ENCODE data around the gene FIBIN. TPM values are rescaled to one million over a fixed set of nuclear protein-coding genes. Genes with fewer than 3 reads are reported as not detected.

The FIBIN gene
- total and polyA plus RNA-seq, 4 donors, result 56.3 to 169 (median 75.4) TPM

DNA sequence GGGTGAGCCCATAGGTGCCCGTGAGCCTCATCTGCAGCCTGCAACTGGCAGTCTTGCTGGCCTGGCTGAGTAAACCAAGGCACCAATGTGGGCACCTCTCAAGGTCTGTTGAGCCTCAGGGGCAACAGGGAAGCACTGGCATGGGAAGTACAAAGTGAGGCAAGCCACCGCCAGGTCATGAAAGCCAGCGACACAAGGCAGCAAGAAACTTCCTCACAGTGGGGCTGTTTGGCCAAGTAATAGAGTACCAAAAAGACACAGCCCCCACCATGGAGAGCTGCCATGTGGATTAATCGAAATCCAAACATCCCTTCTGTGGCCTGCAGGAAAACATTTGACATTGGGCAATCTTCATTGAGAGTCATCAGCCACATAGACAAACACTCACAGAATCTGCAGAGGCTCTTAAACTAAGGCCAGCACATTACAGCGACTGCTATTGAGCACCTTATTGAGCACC, 43.6 kb upstream of the FIBIN start:
- WGBS, 2 donors, result 86 to 88% methylated on average over 5 of the region's 5 CpGs
- intact Hi-C loops (cut with DNase I), result loop anchor here in 1 of 2 donors (5.0 kb wide), 1 partner anchor 42 kb away; the partner anchor contains the start of gene FIBIN
- ATAC-seq (ENCODE audit: low FRiP score) (no peak), DNase-seq (peak in 1 of 2 donors; percentile 39)
- Histone ChIP-seq H3K36me3 (ENCODE audit: control insufficient read depth in 1 of 2, insufficient read depth in 2 of 2, low read length in 1 of 2) (no peaks in the 10 kb centered on the region), H3K4me1 (ENCODE audit: control insufficient read depth in 1 of 2, insufficient read depth in 2 of 2, low read length in 2 of 2) (peaks cover 2 to 9% of the 10 kb centered on the region in 2 donors), H3K4me3 (ENCODE audit: low read length in 2 of 2) (no peak overlapping the region), H3K27me3 (ENCODE audit: control insufficient read depth in 1 of 2, insufficient read depth in 2 of 2, low read length in 1 of 2) (no peaks in the 10 kb centered on the region), H3K27ac (ENCODE audit: low read depth in 1 of 2, low read length in 2 of 2) (no peak overlapping the region), H3K9me3 (ENCODE audit: control insufficient read depth, low read length) (no peaks in the 10 kb centered on the region)

- Histone ChIP-seq H3K27ac (ENCODE audit: low read depth in 1 of 2, low read length in 2 of 2) (peak overlapping the region in 1 of 2 donors; percentile 21), H3K4me3 (ENCODE audit: low read length in 2 of 2) (no peak overlapping the region), H3K4me1 (ENCODE audit: control insufficient read depth in 1 of 2, insufficient read depth in 2 of 2, low read length in 2 of 2) (peaks cover 2 to 9% of the 10 kb centered on the region in 2 donors), H3K27me3 (ENCODE audit: control insufficient read depth in 1 of 2, insufficient read depth in 2 of 2, low read length in 1 of 2) (no peaks in the 10 kb centered on the region), H3K9me3 (ENCODE audit: control insufficient read depth, low read length) (no peaks in the 10 kb centered on the region), H3K36me3 (ENCODE audit: control insufficient read depth in 1 of 2, insufficient read depth in 2 of 2, low read length in 1 of 2) (no peaks in the 10 kb centered on the region)
- DNase-seq (no peak), ATAC-seq (ENCODE audit: low FRiP score) (no peak)
- intact Hi-C loops (cut with DNase I), result loop anchor here in 1 of 2 donors (5.0 kb wide), 1 partner anchor 40 kb away; the partner anchor contains the start of gene FIBIN
- 50 to 51% methylated on average over 6 of the region's 6 CpGs for WGBS, 2 donors
Measured at GRCh38 chr11:26951809-26952515, 42.0 kb upstream of the FIBIN start.

- peaks cover 0 to 9% of the 10 kb centered on the region in 2 donors for H3K4me1 ChIP-seq (ENCODE audit: control insufficient read depth in 1 of 2, insufficient read depth in 2 of 2, low read length in 2 of 2)
- DNase-seq (no peak), ATAC-seq (ENCODE audit: low FRiP score) (no peak)
- peaks cover under 1% of the 10 kb centered on the region for H3K9me3 ChIP-seq (ENCODE audit: control insufficient read depth, low read length)
- peak overlapping the region; percentile 63 to 68 for H3K27ac ChIP-seq (ENCODE audit: low read depth in 1 of 2, low read length in 2 of 2)
- WGBS, 2 donors, result 25 to 31% methylated on average over 7 of the region's 7 CpGs
- no peak overlapping the region for H3K4me3 ChIP-seq (ENCODE audit: low read length in 2 of 2)
- no peaks in the 10 kb centered on the region for H3K36me3 ChIP-seq (ENCODE audit: control insufficient read depth in 1 of 2, insufficient read depth in 2 of 2, low read length in 1 of 2)
- intact Hi-C loops (cut with DNase I), result loop anchor here in 1 of 2 donors (5.0 kb wide), 1 partner anchor 38 kb away; the partner anchor contains the start of gene FIBIN
- H3K27me3 ChIP-seq (ENCODE audit: control insufficient read depth in 1 of 2, insufficient read depth in 2 of 2, low read length in 1 of 2), result no peaks in the 10 kb centered on the region
Measured at GRCh38 chr11:26953770-26954392, 40.0 kb upstream of the FIBIN start.

DNA sequence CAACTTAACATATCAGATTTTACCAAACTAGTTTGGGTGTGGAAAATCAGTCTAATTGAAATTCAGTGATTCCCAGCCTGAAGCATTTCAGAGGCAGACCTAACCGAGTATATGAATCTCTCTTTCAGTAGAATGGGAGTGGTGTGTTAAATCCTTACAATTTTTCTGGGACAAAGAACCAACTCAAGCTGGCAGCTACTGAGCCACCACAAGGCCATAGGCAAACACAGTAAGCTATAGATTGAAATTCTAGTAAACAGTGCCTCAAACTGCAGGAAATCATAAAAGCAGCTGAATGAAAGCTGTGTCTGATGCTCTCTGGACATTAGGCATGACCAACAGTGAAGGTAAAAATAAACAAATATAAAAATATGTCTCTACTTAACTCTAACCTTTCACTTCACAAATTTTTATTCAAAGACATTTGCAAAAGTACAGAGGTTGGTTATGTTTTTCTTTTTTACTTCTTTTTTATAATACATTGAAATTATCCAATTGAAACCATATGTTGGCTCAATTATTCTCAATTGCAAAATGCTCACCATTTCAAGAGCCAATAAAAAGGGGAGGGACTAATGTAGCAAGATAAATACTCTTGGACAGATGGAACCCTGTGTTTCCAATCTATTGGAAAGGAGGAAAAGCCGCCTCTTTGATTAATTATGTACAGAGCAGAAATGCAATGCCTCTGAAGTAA, 35.8 kb upstream of the FIBIN start:
- WGBS, 2 donors, result 92 to 95% methylated on average over 2 of the region's 2 CpGs
- no peaks in the 10 kb centered on the region for H3K27me3 ChIP-seq (ENCODE audit: control insufficient read depth in 1 of 2, insufficient read depth in 2 of 2, low read length in 1 of 2)
- no peak for ATAC-seq (ENCODE audit: low FRiP score)
- no peak overlapping the region for H3K4me3 ChIP-seq (ENCODE audit: low read length in 2 of 2)
- peaks cover 2% of the 10 kb centered on the region for H3K9me3 ChIP-seq (ENCODE audit: control insufficient read depth, low read length)
- intact Hi-C loops (cut with DNase I), result no loop called here
- H3K27ac ChIP-seq (ENCODE audit: low read depth in 1 of 2, low read length in 2 of 2), result no peak overlapping the region
- DNase-seq, result no peak
- no peaks in the 10 kb centered on the region for H3K36me3 ChIP-seq (ENCODE audit: control insufficient read depth in 1 of 2, insufficient read depth in 2 of 2, low read length in 1 of 2)
- peaks cover 0 to 3% of the 10 kb centered on the region in 2 donors for H3K4me1 ChIP-seq (ENCODE audit: control insufficient read depth in 1 of 2, insufficient read depth in 2 of 2, low read length in 2 of 2)

DNA sequence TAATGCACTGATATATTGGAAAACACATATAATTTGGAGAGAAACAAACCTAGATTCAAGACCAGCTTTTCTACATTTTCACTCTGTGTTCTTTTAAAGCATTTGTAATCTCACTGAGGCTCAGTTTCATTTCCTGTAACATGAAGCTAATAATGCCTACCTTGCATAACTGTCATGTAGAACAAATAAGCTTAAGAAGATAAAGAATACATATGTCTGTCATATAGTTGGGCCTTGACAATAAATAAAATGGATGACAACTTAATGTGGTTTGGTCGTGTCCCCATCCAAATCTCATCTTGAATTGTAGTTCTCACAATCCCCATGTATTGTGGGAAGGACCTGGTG, 35.2 kb upstream of the FIBIN start:
- Histone ChIP-seq H3K27me3 (ENCODE audit: control insufficient read depth in 1 of 2, insufficient read depth in 2 of 2, low read length in 1 of 2) (no peaks in the 10 kb centered on the region), H3K4me3 (ENCODE audit: low read length in 2 of 2) (no peak overlapping the region), H3K36me3 (ENCODE audit: control insufficient read depth in 1 of 2, insufficient read depth in 2 of 2, low read length in 1 of 2) (no peaks in the 10 kb centered on the region), H3K4me1 (ENCODE audit: control insufficient read depth in 1 of 2, insufficient read depth in 2 of 2, low read length in 2 of 2) (peaks cover 0 to 3% of the 10 kb centered on the region in 2 donors), H3K9me3 (ENCODE audit: control insufficient read depth, low read length) (peaks cover 2% of the 10 kb centered on the region), H3K27ac (ENCODE audit: low read depth in 1 of 2, low read length in 2 of 2) (no peak overlapping the region)
- ATAC-seq (ENCODE audit: low FRiP score) (no peak), DNase-seq (no peak)
- intact Hi-C loops (cut with DNase I), result no loop called here
- WGBS, 2 donors, result 87 to 91% methylated on average over 1 of the region's 1 CpG

DNA sequence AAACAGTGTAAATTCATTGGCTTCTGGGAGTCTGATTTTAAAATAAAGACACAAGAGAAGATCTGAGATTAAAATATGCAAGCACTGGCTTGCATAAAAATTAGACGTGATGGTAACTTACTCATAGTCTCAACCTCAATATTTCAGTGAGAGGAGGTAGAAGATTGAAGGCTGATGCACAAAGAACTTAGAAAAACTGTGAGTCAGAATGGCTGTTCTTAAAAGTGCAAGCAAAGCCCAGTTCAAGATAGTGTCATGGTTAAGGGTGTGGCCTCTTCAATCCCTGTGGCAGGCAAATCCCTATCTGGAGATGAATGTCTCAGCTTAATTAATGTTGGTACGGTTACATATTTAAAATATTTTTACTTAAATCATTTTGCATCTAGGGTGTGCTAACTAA, 33.6 kb upstream of the FIBIN start:
- Histone ChIP-seq H3K27me3 (ENCODE audit: control insufficient read depth in 1 of 2, insufficient read depth in 2 of 2, low read length in 1 of 2) (no peaks in the 10 kb centered on the region), H3K9me3 (ENCODE audit: control insufficient read depth, low read length) (peaks cover 2% of the 10 kb centered on the region), H3K27ac (ENCODE audit: low read depth in 1 of 2, low read length in 2 of 2) (no peak overlapping the region), H3K4me1 (ENCODE audit: control insufficient read depth in 1 of 2, insufficient read depth in 2 of 2, low read length in 2 of 2) (peaks cover 3 to 8% of the 10 kb centered on the region in 2 donors), H3K4me3 (ENCODE audit: low read length in 2 of 2) (no peak overlapping the region), H3K36me3 (ENCODE audit: control insufficient read depth in 1 of 2, insufficient read depth in 2 of 2, low read length in 1 of 2) (no peaks in the 10 kb centered on the region)
- 77 to 79% methylated on average over 2 of the region's 2 CpGs for WGBS, 2 donors
- DNase-seq, result no peak
- intact Hi-C loops (cut with DNase I), result no loop called here
- ATAC-seq (ENCODE audit: low FRiP score), result no peak

DNA sequence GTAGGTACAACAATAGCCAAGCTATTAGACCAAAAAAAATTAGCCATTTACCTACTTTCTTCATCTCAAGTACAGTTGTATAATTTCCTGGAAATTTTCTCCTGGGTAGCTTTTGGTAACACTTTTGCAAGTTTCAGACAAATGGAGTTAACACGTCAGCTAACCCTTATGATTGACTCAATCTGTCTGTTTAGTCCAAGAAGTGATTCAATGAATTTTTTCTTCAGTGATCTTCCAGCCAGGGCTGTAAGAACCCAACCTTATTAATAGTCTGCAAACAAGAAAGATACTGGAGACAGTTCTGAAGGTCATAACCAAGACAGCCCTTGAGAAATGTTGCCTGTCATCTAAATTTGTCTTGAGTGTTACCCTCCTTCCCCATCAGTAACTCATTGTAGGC, 30.1 kb upstream of the FIBIN start:
- no peak overlapping the region for H3K4me3 ChIP-seq (ENCODE audit: low read length in 2 of 2)
- no peak for ATAC-seq (ENCODE audit: low FRiP score)
- intact Hi-C loops (cut with DNase I), result no loop called here
- 19 to 24% methylated on average over 1 of the region's 1 CpG for WGBS, 2 donors
- H3K27me3 ChIP-seq (ENCODE audit: control insufficient read depth in 1 of 2, insufficient read depth in 2 of 2, low read length in 1 of 2), result no peaks in the 10 kb centered on the region
- peaks cover 2% of the 10 kb centered on the region for H3K9me3 ChIP-seq (ENCODE audit: control insufficient read depth, low read length)
- DNase-seq, result no peak
- H3K4me1 ChIP-seq (ENCODE audit: control insufficient read depth in 1 of 2, insufficient read depth in 2 of 2, low read length in 2 of 2), result peaks cover 3 to 8% of the 10 kb centered on the region in 2 donors
- H3K36me3 ChIP-seq (ENCODE audit: control insufficient read depth in 1 of 2, insufficient read depth in 2 of 2, low read length in 1 of 2), result no peaks in the 10 kb centered on the region
- H3K27ac ChIP-seq (ENCODE audit: low read depth in 1 of 2, low read length in 2 of 2), result no peak overlapping the region

GRCh38 chr11:26964339-26964738, 29.6 kb upstream of the FIBIN start:
- Histone ChIP-seq H3K4me3 (ENCODE audit: low read length in 2 of 2) (no peak overlapping the region), H3K36me3 (ENCODE audit: control insufficient read depth in 1 of 2, insufficient read depth in 2 of 2, low read length in 1 of 2) (no peaks in the 10 kb centered on the region), H3K27me3 (ENCODE audit: control insufficient read depth in 1 of 2, insufficient read depth in 2 of 2, low read length in 1 of 2) (no peaks in the 10 kb centered on the region), H3K4me1 (ENCODE audit: control insufficient read depth in 1 of 2, insufficient read depth in 2 of 2, low read length in 2 of 2) (peaks cover 3 to 8% of the 10 kb centered on the region in 2 donors), H3K27ac (ENCODE audit: low read depth in 1 of 2, low read length in 2 of 2) (no peak overlapping the region), H3K9me3 (ENCODE audit: control insufficient read depth, low read length) (no peaks in the 10 kb centered on the region)
- intact Hi-C loops (cut with DNase I), result no loop called here
- DNase-seq (no peak), ATAC-seq (ENCODE audit: low FRiP score) (no peak)
- 2 to 7% methylated on average over 3 of the region's 3 CpGs for WGBS, 2 donors
